Smooth muscle cell of the brain vasculature (primary cell): ENCODE measurements around the gene ARRDC2.
"Not testable (repeated sequence)": the region's sequence is repeated elsewhere in the genome, so short reads cannot be mapped to it uniquely, and the experiment has no call there.

ENCODE experiments used
- DNase-seq: peaks from one replicate; pipeline ENCODE4 v3.0.0-alpha.2; 2012; ENCODE audit warnings: low read depth, low spot score

The ARRDC2 gene

DNA sequence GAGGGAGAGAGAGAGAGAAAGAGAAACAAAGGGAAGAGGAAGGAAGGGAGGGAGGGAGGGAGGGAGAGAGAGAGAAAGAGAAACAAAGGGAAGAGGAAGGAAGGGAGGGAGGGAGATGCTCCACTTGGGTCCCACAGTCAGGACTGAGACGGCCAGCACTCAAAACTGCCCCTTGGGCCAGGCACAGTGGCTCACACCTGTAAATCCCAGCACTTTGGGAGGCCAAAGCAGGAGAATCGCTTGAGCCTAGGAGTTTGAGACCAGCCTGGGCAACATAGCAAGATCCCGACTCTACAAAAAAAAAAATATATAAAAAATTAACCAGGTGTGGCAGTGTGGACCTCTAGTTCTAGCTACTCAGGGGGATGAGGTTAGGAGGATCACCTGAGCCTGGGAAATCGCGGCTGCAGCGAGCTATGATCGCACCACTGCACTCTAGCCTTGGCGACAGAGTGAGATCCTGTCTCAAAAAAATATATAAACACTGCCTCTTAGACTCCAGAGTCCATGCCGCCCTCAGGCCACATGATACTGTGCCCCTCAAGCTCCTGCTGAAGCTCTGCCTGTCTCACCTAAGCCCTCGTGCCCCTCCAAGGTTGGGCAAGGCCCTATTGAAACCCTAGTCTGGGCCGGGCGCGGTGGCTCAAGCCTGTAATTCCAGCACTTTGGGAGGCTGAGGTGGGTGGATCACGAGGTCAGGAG, 8.4 kb downstream of the ARRDC2 start:
- no peak for DNase-seq

DNA sequence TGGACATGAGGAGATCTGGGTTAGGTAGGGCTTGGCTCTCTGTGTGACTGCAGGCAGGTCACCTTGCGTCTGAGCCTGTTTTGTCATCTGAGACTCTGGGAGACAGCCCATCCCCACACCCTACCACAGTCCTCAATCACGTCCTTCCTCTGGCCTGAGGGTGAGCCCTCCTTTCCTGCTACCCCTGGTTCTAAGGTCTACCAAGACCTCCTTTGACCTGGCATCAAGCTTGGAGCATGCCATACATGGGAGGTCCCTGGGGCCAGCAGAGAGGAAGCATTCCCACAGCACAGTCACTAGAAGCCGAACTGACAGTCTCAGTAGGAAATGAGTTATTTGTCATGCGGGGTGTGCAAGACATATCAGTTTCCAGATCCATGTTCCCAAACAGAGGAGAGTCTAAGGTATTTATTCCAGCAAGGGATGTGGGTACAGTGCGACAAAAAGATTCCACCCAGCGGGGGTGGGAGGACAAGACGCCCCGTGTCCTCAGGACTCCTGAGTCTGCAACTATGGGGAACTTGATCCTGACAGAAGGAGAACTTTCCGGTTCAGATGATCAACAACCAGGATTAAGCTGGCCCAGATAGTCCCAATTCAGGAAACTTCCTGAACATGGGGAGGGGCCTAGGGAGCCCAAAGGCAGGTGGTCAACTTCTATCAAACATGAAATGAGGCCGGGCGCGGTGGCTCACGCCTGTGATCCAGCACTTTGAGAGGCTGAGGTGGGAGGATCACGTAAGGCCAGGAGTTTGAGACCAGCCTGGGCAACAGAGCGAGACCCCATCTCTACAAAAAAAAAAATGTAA, 9.5 kb downstream of the ARRDC2 start:
- no peak for DNase-seq

DNA sequence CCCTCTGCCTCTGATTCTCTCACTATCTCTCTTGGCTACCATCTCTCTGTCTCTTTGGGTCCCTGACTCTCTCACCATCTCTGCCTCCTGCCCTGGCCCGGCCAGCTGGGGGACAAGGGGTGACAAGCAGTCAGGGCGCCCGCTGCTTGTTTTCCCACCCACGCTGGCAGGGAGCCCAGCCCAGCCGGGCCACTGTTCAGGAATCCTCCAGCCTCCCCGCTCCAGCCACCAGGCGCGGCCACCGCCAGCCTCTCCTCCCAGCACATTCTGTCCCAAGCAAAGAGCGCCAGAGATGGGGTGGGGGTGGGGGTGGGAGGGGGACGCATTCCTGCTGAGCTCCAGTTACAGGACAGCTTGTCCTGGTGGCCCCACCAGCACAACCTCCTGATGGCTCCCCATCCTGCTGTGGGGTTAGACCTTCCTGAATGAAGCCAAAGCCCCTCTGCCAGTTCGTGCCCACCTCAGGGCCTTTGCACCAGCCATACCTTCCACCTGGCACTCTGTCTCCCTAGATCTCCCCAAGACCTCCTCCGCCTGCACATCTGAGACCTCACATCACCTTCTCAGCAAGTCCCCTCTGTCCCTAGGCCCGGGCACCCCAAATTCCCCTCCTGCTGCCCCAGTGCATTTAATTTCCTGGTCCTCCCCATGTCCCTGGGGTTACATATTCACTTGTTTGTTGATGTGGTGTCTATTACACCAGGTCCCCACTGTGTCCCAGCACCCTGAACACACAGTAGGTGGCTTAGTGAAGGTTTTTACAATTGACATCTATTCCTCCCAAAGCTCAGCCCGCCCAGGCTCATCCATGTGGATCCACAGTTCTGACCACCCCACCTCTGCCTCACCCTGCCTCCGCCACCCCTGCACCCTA, 12.5 kb downstream of the ARRDC2 start:
- no peak for DNase-seq

DNA sequence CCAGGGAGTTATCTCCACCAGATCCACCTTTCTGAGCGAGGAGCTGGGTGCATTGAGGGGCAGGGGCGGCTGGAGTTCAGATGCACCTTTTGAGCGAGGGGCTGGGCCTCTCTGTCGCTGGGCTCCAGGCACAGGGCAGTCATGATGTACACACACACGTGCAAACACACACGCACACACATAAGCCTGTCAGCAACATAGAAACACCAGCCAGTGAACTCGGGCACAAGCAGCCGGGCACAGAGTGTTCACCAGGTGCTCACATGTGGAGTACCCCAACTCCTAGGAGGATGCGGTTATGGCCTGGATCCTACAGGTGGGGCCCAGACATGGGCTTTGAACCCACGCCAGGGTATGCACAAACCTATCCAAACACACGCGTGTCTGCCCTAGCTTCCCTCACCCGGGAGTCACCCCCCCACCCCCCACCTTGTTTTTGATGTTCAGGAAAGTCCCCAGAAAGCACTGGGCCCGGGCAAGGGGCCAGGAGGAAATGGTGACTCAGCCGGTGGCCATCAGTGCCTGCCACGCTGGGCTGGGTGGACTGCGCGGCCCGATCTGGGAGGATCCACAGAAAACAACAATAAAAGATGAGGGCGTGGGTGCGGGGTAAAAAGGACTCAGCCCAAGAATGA, 13.3 kb downstream of the ARRDC2 start:
- peak; percentile 75 for DNase-seq

DNA sequence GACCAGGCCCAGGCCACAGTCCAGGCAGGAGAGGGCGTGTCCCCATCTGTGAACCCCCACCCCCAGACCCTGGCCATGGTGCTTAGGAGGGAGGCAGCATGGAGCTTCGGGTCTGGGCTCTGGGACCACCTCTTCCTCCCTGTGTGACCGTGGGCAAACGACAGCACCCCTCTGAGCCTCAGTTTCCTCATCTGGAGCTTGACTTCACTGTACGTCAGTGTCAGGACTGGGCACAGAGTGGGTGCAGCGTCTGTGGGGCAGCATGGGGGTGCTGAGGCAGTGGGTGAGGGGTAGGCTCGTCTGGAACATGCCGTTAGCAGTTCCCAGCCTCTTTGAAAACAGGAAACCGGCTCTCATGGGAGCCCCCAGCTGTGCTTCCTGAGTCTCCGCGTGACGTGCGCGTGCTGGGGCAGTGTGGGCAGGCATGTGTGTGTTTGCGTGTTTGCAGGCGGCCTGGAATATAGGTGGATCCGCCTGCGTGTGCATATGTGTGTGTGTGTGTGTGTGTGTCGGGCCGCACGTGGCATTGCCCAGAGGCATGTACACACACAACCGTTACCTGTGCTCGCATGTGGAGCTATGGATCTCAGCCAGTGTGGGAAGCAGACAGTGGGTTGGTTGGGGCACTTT, 15.8 kb downstream of the ARRDC2 start:
- DNase-seq: no peak

DNA sequence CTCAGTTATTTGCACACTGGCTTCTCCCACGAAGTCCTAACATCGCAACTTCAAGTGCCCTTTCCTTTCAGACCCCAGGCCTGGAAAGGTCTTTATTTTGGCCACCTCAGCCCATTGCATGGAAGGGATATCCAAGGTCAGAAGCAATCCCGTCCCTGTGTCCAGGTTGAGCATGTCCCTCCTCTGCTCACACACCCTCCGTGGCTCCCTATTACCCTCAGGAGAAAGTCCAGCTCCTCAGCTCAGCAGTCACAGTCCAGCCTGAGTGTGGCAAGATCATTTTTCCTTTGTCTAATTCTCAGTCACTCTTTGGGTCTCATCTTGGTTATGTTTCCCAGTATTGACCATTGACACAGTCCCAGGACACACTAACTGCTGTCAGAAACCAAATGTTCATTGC, 19.2 kb downstream of the ARRDC2 start:
- DNase-seq: no peak

DNA sequence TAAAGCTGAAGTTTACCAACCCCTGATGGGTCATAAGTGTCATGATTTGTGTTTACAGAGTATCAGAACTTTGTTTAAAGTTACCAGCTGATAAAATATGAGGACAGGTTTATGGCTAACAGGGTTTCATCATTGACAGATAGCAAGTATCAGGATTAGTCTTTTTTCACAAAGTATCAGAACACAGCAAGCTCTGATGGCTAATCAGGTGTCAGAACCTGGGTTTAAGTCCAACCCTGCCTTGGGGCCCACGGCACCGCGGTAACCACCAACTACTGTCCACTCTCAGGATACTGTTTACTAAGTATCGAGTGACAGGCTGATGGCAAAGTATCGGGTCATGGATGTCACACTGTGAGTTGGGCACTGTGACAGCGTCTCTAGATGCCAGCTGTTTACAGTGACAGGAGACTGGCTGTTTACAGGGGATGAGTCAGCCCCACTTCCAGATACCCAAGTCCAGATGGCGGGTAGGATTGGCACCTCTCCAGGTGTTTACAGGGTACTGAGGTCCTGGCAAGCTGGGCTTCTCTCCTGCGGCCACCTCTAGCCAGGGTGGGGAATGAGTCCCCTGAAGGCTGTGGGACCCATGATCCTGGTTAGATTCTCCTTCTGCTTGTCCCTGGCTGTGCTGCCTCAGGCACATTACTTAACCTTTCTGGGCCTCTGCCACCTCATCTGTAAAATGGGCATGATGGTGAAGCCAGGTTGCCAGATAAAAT, 21.8 kb downstream of the ARRDC2 start:
- DNase-seq: no peak

DNA sequence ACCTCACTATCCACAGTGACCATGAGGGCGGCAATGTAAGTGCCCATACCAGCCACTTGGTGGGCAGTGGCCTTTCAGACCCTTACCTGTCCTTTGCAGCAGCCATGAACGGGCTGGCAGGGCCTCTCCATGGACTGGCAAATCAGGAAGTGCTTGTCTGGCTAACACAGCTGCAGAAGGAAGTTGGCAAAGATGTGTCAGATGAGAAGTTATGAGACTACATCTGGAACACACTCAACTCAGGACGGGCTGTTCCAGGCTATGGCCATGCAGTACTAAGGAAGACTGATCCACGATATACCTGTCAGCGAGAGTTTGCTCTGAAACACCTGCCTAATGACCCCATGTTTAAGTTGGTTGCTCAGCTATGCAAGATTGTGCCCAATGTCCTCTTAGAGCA, 23.4 kb downstream of the ARRDC2 start:
- not testable (repeated sequence) for DNase-seq

DNA sequence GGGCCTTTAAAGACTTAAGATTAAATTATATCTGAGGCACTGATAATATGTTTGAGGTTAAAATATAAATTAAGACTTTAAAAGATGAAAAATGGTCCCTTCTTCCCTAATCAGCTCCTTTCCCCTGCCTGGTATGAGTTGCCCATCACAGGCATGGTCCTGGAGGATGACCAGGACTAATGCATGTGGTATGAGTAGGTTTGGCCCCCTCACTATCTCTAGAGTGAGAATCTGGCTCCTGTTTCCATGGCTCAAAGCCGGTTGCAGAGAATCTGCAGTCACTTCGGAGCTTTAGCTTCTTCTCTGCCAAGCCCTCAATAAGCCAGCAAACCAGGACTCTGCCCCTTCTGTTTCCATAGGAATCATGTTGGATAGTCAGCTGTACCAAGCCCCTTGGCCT, 24.1 kb downstream of the ARRDC2 start:
- DNase-seq: not testable (repeated sequence)

DNA sequence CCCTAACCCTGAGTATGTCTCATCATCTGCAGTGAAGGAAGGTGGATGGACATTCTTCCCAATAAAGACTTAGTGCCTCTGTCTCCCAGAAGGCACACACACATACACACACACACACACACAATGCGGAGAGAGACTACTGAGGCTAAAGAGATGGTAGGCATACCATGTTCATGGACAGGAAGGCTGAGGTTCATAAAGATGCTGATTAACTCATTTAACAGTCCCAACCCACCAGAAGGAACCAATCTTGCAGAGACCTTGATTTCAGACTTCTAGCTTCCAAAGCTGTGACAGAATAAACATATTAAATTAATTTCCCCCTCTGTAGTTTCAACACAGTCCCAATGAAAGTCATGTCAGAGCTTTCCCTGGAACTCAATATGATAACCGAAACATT, 33.1 kb downstream of the ARRDC2 start:
- DNase-seq: no peak

DNA sequence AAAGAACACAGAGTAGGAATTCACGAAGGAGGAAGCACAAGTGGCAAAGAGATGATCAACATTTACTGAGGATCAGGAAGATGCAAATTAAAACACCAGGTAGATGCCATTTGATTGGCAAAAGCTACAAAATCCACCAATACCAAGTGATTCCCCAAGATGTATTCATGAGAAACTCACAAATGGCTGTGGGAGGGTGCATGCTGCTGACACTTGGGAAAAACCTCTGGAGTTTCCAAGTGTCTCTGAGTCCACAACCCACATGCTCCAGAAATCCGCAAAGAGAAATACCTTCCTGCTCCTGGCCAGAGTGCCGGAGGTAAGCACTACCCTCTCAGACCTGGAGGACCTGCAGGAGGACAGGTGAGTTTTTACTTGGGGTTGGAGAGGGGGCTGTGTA, 35.7 kb downstream of the ARRDC2 start:
- DNase-seq: no peak

DNA sequence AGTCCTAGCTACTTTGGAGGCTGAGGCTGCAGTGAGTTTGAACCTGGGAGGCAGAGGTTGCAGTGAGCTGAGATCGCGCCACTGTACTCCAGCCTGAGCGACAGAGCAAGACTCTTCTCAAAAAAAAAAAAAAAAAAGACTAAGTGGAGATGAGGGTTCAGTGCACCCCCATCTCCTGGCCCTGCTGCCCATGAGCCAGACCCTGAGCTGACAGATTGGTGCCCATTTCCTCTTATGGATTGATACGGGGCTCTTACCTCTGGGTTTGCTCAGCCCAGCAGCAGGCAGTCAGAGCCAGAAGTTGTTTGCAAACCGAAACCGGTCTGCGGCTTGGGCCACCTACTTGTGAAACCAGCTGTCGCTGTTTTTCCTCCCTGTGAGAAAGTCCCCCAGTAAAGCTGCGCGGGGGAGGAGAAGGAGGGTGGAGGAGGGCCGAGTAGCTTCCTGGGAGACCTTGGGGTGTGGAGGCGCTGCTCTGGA, 36.9 kb downstream of the ARRDC2 start:
- DNase-seq: no peak

DNA sequence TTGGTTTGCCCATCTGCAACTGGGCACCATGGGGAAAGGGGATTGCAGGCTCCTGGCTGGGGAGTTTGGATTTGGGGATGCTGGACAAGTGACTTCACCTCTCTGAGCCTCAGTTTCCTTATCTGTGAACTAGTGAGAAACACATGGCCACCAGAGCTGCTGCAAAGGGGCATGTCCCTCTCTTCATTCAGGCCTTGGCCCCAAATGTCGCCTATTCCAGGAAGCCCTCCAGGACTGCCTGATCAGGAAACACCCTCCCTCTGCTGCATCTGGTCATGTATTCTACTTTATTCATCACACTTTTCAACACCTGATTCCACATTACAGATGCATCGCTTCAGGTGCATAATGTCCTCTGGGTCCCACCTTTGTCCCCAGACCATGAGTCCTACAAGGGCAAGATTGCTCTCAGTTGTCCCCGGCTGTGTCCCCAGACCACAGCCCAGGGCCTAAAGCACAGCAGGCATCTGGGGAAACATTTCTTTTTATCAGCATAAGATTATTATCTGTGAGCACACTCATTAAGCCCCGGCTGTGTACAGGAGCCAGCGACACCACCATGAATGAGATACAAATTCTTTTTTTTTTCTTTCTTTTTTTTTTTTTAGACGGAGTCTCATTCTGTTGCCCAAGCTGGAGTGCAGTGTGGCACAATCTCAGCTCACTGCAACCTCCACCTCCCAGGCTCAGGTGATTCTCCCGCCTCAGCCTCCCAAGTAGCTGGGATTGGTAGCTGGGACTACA, 37.5 kb downstream of the ARRDC2 start:
- no peak for DNase-seq

DNA sequence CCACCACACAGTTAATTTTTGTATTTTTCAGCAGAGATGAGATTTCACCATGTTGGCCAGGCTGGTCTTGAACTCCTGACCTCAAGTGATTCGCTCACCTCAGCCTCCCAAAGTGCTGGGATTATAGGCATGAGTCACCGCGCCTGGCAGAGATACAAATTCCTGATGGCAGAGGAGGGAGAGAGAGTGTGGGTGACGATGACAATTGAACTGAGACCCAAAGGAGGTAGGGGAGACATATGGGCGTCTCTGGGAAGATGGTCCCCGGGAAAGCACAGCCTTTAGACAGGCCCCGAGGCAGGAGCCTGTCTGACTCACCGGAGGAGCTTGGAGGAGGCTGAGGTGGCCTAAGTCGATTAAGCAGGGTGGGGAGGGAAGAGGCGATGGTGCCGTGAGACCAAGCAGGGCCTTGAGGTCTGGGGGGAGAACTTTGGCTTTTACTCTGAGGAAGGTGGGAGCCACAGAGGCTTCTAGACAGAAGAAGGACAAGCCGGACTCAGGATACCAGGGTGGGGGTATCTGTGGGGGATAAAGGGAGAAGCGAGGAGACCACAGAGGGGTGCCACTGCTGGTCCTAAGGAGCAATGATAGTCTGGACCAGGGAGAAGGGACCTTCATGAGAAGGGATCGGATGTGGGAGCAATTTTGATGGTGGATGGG, 38.2 kb downstream of the ARRDC2 start:
- no peak for DNase-seq

DNA sequence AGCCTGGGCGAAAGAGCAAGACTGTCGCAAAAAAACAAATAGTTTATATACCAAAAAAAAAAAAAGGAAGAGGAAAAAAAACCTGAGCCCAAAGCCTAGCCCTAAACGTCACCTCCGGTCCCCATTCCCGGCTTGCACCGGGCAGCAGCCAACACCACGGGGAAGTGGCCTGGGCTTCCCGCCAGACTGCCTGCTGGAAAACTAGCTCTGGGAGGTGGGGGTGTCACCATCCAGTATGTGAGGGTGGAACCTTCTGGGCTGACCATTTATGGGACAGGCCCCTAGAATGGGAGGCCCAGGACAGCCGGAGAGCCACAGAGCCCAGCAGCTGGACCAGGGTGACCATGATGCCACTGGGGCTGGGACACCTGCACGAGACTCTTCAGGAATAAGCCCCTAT, 41.4 kb downstream of the ARRDC2 start:
- DNase-seq: peak; percentile 29

DNA sequence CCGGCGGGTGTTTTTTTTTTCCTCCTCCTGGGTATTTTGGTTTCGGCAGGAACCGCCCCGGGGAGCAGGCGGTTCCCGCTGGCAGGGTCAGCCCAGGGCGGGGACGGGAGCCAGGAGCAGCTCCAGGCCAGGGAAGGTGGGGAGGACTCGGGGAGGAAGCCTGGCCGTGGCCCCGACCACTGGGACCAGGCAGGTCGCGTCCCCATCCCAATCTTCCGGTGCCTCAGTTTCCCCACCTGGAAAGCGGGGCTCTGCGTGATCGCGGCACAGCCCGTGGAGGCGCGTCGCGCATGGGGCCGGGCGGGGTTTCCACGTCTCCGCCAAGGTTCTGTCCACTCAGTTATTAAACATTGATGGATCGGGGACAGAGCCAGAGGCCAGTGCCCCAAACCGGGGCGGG, 43.9 kb downstream of the ARRDC2 start:
- no peak for DNase-seq

DNA sequence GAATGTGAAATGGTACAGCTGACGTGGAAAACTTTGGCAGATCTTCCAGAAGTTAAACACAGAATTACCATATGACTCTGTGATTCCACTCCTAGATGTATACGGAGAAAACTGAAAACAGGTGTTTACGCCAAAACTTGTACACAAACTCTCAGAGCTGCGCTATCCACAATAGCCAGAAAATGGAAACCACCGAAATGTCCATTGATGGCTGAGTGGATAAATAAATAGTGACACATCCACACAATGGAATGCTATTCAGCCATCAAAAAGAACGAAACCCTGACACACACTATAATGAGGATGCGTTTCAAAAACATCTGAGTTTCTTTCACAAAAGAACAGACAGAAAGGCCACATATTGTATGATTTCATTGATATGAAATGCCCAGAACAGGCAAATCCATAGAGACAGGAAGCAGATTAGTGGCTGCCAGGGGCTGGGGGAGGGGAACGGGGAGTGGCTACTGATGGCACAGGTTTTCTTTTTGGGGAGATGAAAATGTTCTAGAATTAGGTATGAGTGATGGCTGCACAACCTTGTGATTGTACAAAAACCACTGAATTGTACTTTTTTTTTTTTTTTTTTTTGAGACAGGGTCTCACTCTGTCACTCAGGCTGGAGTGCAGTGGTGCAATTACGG, 45.7 kb downstream of the ARRDC2 start:
- no peak for DNase-seq

DNA sequence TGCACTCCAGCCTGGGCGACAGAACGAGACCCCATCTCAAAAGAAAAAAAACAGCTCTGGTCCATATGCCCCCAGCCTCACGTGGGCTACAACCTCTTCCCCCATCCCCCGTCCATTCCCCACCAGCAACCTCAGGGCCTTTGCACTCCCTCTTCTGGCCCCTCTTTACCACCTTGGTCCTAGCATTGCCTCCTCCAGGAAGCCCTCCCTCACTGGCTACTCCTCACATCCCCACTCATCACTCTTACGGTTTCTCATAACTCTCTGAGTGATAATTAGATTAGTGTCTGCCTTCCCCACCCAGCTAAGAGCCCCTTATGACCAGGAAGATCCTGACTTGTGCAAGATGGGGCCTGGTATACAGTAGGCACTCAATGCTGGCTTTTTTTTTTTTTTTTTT, 48.0 kb downstream of the ARRDC2 start:
- no peak for DNase-seq

DNA sequence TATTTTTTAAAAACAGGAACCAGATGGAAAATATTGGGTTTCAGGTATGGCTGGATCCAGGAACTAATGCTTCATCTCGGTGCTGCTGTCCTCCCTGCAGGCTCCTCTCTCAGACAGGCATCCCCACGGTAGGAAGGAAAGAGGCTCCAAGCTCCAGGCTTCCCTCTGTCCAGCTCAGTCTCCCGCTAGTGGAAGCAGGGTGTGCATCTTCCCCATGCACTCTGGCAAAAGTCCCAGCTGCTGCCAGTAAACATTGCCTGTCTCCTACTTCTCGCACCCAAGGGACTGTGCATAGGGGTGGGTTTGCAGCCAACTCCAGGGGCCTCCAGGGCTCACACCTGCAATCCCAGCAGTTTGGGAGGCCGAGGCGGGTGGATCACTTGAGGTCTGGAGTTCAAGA, 49.6 kb downstream of the ARRDC2 start:
- DNase-seq: no peak
